Fibroblast of lung (primary cell): ENCODE measurements around the gene KCNJ9. TPM values are rescaled to one million over a fixed set of nuclear protein-coding genes. Genes with fewer than 3 reads are reported as not detected.
A peak's percentile ranks its signal among the peaks of the same experiment; 100 is the strongest.

Experiments
- DNase-seq, 2 donors: peaks; one replicate each; pipeline versions ENCODE4 v3.0.0 to v3.0.0-alpha.2; 2010; ENCODE audit warnings: low read depth in 2 of 2
- H2AFZ ChIP-seq: 2 replicates; pipeline ENCODE4 v1.5.1; 2012; ENCODE audit warnings: low read length, control low read depth, inconsistent platforms
- H3K27ac ChIP-seq: 2 replicates; pipeline ENCODE4 v1.5.1; 2011; ENCODE audit warnings: low read length, control low read depth; ENCODE audit not compliant: insufficient read depth
- H3K27me3 ChIP-seq: 2 replicates; pipeline ENCODE4 v1.5.1; 2011; ENCODE audit warnings: mild to moderate bottlenecking, low read length; ENCODE audit not compliant: control insufficient read depth, insufficient read depth
- H3K36me3 ChIP-seq: 2 replicates; pipeline ENCODE4 v1.5.1; 2011; ENCODE audit warnings: low read length; ENCODE audit not compliant: control insufficient read depth, insufficient read depth
- H3K4me1 ChIP-seq: 2 replicates; pipeline ENCODE4 v1.5.1; 2011; ENCODE audit warnings: low read length; ENCODE audit not compliant: control insufficient read depth, insufficient read depth; ENCODE audit errors: extremely low read depth
- H3K4me2 ChIP-seq: 2 replicates; pipeline ENCODE4 v1.5.1; 2011; ENCODE audit warnings: low read length, control low read depth; ENCODE audit not compliant: insufficient read depth; ENCODE audit errors: extremely low read depth
- H3K4me3 ChIP-seq, 4 experiments: fragments of 200-600 bp in 1 of 4; sonication (generic) in 1 of 4; replicated peaks in 1 of 4; 2 replicates each; pipeline ENCODE4 v1.5.1; 2011 to 2016; ENCODE audit warnings: low read length in 4 of 4, low read depth in 3 of 4, mild to moderate bottlenecking in 3 of 4, control low read depth in 2 of 4, inconsistent platforms in 1 of 4, mixed read lengths in 1 of 4; ENCODE audit not compliant: insufficient read depth in 1 of 4; ENCODE audit errors: control extremely low read depth in 1 of 4
- H3K79me2 ChIP-seq: 2 replicates; pipeline ENCODE4 v1.5.1; 2012; ENCODE audit warnings: mild to moderate bottlenecking, low read length, inconsistent platforms; ENCODE audit not compliant: control insufficient read depth, insufficient read depth
- H3K9ac ChIP-seq: 2 replicates; pipeline ENCODE4 v1.5.1; 2011; ENCODE audit warnings: mild to moderate bottlenecking, low read length, control low read depth; ENCODE audit not compliant: insufficient read depth
- H3K9me3 ChIP-seq: 2 replicates; pipeline ENCODE4 v1.5.1; 2012; ENCODE audit warnings: low read depth, low read length; ENCODE audit not compliant: control insufficient read depth, insufficient read depth
- H4K20me1 ChIP-seq: 2 replicates; pipeline ENCODE4 v1.5.1; 2011; ENCODE audit warnings: low read length; ENCODE audit not compliant: control insufficient read depth, insufficient read depth; ENCODE audit errors: extremely low read depth
- EZH2 ChIP-seq: IDR thresholded peaks from 2 replicates; pipeline ENCODE4 v1.5.1; 2012; ENCODE audit warnings: low read length, control low read depth, mild to moderate bottlenecking; ENCODE audit errors: missing control alignments
- polyA plus RNA-seq, 2 donors: library from polyadenylated mRNA; depleted of rRNA in 1 of 2; stranded (reverse) in 1 of 2; unstranded in 1 of 2; fragments of >200 nt; gene quantifications; 2 replicates each; pipeline ENCODE4 v1.2.1, GENCODE V29; 2011 to 2012; ENCODE audit warnings: missing spikeins in 1 of 2
- total RNA-seq: library from RNA; depleted of rRNA; stranded (reverse); fragments of >200 nt; gene quantifications from 2 replicates; pipeline ENCODE4 v1.2.1, GENCODE V29; 2014
- TF ChIP-seq, protein P1 (sequence below), 2 donors: IDR thresholded peaks in 1 of 2; conservative IDR thresholded peaks in 1 of 2; 1 replicate in 1 of 2; 2 replicates in 1 of 2; pipeline ENCODE4 v1.5.1; 2011 to 2012; ENCODE audit warnings: low read length in 2 of 2, control low read depth in 1 of 2, inconsistent platforms in 1 of 2, low read depth in 1 of 2, mild to moderate bottlenecking in 1 of 2

The KCNJ9 gene
- total and polyA plus RNA-seq, 2 donors (not counting 1 experiment from before 2014, with no cell fraction given) = under 0.01 TPM; not detected in 1

DNA sequence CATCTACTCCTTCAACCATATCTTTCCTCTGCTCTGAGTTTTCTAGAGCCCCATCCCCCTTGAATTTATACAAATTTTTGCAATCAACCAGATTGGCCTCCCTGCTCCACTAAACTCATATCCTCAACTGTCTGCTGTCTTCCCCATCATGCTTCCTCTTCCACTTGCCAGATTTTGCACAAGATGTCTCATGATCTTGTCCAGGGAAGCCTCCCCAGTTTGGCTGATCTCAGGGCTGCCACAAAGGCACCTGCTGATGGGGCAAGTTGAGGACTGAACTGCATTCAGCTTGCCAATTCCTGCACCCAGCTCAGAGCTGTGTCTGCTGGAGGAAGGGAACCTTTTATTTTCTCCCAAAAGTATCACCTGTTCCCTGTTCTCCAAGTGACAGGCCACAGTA, 3.9 kb upstream of the KCNJ9 start:
- no peak for TF ChIP-seq EZH2
- TF ChIP-seq, protein P1, sequence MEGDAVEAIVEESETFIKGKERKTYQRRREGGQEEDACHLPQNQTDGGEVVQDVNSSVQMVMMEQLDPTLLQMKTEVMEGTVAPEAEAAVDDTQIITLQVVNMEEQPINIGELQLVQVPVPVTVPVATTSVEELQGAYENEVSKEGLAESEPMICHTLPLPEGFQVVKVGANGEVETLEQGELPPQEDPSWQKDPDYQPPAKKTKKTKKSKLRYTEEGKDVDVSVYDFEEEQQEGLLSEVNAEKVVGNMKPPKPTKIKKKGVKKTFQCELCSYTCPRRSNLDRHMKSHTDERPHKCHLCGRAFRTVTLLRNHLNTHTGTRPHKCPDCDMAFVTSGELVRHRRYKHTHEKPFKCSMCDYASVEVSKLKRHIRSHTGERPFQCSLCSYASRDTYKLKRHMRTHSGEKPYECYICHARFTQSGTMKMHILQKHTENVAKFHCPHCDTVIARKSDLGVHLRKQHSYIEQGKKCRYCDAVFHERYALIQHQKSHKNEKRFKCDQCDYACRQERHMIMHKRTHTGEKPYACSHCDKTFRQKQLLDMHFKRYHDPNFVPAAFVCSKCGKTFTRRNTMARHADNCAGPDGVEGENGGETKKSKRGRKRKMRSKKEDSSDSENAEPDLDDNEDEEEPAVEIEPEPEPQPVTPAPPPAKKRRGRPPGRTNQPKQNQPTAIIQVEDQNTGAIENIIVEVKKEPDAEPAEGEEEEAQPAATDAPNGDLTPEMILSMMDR (conservative IDR thresholded peaks at IDR 0.05 in 1 of 2, IDR thresholded peaks at IDR 0.05 in 1 of 2; ENCODE audit: low read depth in 1 of 2, low read length in 2 of 2) = no peak
- H2AFZ ChIP-seq = no peak overlapping the region
- H3K9ac ChIP-seq = no peak overlapping the region
- H3K4me3 ChIP-seq = no peak overlapping the region
- H3K4me1 ChIP-seq = no peaks in the 10 kb centered on the region
- H4K20me1 ChIP-seq = no peaks in the 10 kb centered on the region
- DNase-seq = no peak
- H3K4me2 ChIP-seq = no peak overlapping the region
- H3K36me3 ChIP-seq = no peaks in the 10 kb centered on the region
- no peak overlapping the region for H3K27ac ChIP-seq
- H3K9me3 ChIP-seq = no peaks in the 10 kb centered on the region
- peaks cover 27% of the 10 kb centered on the region for H3K27me3 ChIP-seq
- H3K79me2 ChIP-seq = no peaks in the 10 kb centered on the region

DNA sequence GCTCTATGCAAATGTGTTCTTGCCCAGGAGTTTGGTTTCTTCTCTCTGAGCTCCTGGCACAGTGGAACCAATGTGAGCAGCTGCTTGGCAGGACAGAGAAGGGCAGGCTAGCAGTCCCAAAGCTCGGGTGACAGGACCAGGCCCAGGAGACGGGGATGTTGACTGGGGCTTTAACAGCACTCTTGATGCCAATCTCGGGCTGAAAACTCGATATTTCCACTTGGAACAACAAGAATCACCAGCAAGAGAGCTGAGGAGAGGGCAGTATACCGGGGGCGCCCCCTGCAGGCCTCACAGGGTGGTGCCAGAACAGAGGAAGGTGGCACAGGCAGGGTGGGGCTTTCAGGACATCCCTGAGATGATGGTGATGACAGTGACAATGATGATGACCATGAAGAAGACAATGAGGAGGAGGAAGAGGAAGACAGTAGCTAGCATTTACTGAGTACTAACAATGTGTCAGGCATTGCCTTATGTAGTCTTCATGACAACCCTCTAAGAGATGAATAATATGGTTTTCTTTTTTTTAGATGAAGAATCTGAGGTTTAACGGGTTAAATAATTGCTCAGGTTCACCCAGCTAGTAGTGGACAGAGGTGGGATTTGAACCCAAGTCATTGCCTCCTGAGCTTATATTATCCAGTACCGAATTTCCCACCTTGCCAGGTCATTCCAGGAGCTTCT, 2.7 kb upstream of the KCNJ9 start:
- Histone ChIP-seq H3K9ac (no peak overlapping the region), H3K36me3 (no peaks in the 10 kb centered on the region), H3K4me2 (no peak overlapping the region), H3K4me1 (no peaks in the 10 kb centered on the region), H3K9me3 (no peaks in the 10 kb centered on the region), H3K79me2 (no peaks in the 10 kb centered on the region), H4K20me1 (no peaks in the 10 kb centered on the region), H3K27ac (no peak overlapping the region), H3K27me3 (peaks cover 34% of the 10 kb centered on the region), H3K4me3 (no peak overlapping the region), H2AFZ (no peak overlapping the region)
- TF ChIP-seq, protein P1 (conservative IDR thresholded peaks at IDR 0.05 in 1 of 2, IDR thresholded peaks at IDR 0.05 in 1 of 2; ENCODE audit: low read depth in 1 of 2, low read length in 2 of 2) = peak; percentile 59 to 75
- no peak for TF ChIP-seq EZH2
- DNase-seq = peak in 1 of 2 donors; percentile 18

DNA sequence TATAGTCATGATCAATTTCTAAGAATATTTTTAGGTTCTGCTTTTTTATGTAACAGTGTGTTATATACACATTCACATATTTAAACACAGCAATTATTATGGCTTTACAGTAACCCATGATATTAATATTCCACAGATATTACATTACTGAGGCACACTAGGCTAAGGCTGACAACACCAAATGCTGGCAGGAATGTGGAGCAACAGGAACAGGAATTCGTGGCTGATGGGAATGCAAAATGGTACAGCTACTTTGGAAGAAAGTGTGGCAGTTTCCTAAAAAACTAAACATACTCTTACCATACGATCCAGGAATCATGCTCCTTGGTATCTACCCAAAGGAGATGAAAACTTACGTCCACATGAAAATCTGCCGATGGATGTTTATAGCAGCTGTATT, 1.9 kb upstream of the KCNJ9 start:
- H3K4me2 ChIP-seq = no peak overlapping the region
- H3K4me1 ChIP-seq = no peaks in the 10 kb centered on the region
- no peaks in the 10 kb centered on the region for H3K36me3 ChIP-seq
- no peak overlapping the region for H3K27ac ChIP-seq
- H3K79me2 ChIP-seq = no peaks in the 10 kb centered on the region
- H3K9me3 ChIP-seq = no peaks in the 10 kb centered on the region
- no peak for DNase-seq
- no peak overlapping the region for H3K9ac ChIP-seq
- no peak for TF ChIP-seq EZH2
- TF ChIP-seq, protein P1 (conservative IDR thresholded peaks at IDR 0.05 in 1 of 2, IDR thresholded peaks at IDR 0.05 in 1 of 2; ENCODE audit: low read depth in 1 of 2, low read length in 2 of 2) = no peak
- peaks cover 39% of the 10 kb centered on the region for H3K27me3 ChIP-seq
- H3K4me3 ChIP-seq = no peak overlapping the region
- H4K20me1 ChIP-seq = no peaks in the 10 kb centered on the region
- H2AFZ ChIP-seq = no peak overlapping the region
